Activated T-helper 2 cell treated with anti-CD3 and anti-CD28 coated beads, Interferon-gamma antibody, Interleukin-2, Interleukin-4, amounts not matched to agents 10 μg/mL and 5 μg/mL and 100 μg/mL, durations not matched to agents 14 hours and 24 hours and 36 hours (primary cell): Measurements from ENCODE around the gene ATP6V1A. TPM values are rescaled to one million over a fixed set of nuclear protein-coding genes. Genes with fewer than 3 reads are reported as not detected.

Source experiments
- DNase-seq: peaks from one replicate; pipeline ENCODE4 v3.0.0; 2021; ENCODE audit warnings: low spot score
- H3K27ac Mint-ChIP-seq: one replicate; pipeline ENCODE4 v1.8.0; 2021; ENCODE audit warnings: mixed read lengths
- H3K27me3 Mint-ChIP-seq: one replicate; pipeline ENCODE4 v1.8.0; 2021; ENCODE audit warnings: low read depth, mixed read lengths
- H3K36me3 Mint-ChIP-seq: one replicate; pipeline ENCODE4 v1.8.0; 2021; ENCODE audit warnings: low read depth, mixed read lengths
- H3K4me1 Mint-ChIP-seq: one replicate; pipeline ENCODE4 v1.8.0; 2021; ENCODE audit warnings: low read depth, mixed read lengths
- H3K4me3 Mint-ChIP-seq: one replicate; pipeline ENCODE4 v1.8.0; 2021; ENCODE audit warnings: low read depth, mild to moderate bottlenecking, moderate library complexity, mixed read lengths
- H3K9me3 Mint-ChIP-seq: one replicate; pipeline ENCODE4 v1.8.0; 2021; ENCODE audit warnings: mixed read lengths
- intact Hi-C: fragments of 100-400 bp; cut with micrococcal nuclease; formaldehyde crosslinking; loops from one replicate; pipeline ENCODE4 v1.15.1; 2023
- total RNA-seq: library from RNA; stranded (reverse); gene quantifications from 2 replicates; pipeline ENCODE4 v1.2.3, GENCODE V29; 2022

Gene ATP6V1A
- total RNA-seq, 1 donor from 2014 or later: 35.7 TPM

DNA sequence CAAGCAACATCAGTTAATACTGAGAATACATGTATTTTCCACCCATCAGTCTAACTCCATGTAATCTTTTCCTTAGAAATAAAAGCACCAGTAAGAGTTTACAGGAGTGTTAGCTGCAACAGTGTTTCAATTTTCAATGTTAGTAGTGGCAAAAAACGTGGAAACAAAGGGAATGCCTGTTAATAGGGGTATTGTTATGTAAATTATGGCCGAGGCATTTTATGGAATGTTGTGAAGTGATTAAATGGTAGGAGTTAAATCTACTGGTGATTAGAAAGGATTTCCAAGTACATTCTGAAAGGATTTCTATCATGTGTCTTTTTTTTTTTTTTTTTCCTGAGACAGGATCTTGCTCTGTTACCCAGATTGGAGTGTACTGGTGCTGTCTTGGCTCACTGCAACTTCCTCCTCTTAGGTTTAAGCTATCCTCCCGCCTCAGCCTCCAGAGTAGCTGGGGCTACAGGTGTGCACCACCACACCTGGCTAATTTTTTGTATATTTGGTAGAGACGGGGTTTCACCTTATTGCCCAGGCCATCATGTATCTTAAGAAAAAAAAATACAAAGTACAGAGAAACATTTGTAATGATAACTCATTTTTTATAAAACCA lies 6.6 kb downstream of the ATP6V1A start:
- peaks cover 3% of the 10 kb centered on the region for H3K27me3 Mint-ChIP-seq
- H3K4me1 Mint-ChIP-seq: peaks cover 19% of the 10 kb centered on the region
- no peak for DNase-seq
- H3K4me3 Mint-ChIP-seq: no peak overlapping the region
- H3K9me3 Mint-ChIP-seq: peaks cover 5% of the 10 kb centered on the region
- peaks cover 11% of the 10 kb centered on the region for H3K36me3 Mint-ChIP-seq
- intact Hi-C loops: no loop called here
- H3K27ac Mint-ChIP-seq: no peak overlapping the region

DNA sequence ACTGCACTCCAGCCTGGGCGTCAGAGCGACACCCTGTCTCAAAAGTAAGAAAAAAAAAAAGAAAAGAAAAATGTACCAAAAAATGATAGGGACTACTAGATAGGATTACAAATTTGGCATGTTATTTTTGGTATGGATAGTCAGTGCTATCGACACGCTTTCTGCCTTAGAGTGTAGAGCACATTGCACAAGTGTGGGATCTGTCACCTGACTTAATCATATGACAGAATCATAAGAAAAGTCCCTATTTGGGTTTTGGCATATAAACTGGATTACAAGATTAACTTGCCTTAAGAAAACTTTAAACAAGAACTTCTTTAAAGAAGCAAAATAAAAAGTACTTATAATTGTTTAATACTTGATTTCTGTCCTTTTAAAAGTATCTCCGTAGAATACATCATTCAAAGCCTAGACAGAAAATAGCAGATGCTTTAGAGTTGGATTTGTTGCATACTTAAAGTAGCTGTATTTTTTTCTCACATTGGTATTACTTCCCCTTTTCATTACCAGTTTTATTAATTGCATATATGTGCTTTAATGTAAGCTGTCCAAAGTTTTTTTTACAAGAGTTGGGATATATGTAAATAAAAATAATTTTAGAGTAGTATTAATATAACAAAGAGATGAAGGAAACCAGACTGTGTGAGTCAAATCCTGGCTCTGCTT lies 7.8 kb downstream of the ATP6V1A start:
- H3K9me3 Mint-ChIP-seq: peaks cover 11% of the 10 kb centered on the region
- peaks cover 11% of the 10 kb centered on the region for H3K4me1 Mint-ChIP-seq
- peaks cover 14% of the 10 kb centered on the region for H3K36me3 Mint-ChIP-seq
- H3K4me3 Mint-ChIP-seq: no peak overlapping the region
- DNase-seq: no peak
- peaks cover 3% of the 10 kb centered on the region for H3K27me3 Mint-ChIP-seq
- intact Hi-C loops: no loop called here
- H3K27ac Mint-ChIP-seq: no peak overlapping the region

DNA sequence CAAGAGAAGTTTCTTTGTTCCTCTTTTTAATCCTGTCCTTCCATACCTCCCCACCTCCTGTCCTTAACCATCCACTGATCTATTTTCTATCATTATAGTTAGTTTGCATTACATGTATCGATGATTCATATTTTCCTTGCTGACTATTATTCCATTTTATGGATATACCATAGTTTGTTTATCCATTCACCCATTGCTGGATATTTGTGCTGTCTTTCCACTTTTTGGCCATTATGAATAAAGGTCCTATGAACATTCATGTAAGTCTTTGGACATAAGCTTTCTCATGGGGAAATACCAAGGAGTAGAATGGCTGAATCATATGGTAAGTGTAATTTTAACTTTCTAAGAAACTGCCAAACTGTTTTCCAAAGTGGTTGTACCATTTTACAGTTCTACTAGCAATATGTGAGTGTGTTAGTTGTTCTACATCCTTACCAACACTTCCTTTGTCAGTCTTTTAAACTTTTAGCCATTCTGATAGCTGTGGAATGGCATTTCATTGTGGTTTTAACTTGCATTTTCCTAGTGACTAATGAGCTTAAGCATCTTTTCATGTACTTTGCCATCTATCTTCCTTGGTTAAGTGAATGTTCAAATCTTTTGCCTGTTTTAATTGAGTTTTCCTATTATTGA lies 11.7 kb downstream of the ATP6V1A start:
- Mint-ChIP-seq H3K4me3 (no peak overlapping the region), H3K27me3 (no peaks in the 10 kb centered on the region), H3K27ac (no peak overlapping the region)

DNA sequence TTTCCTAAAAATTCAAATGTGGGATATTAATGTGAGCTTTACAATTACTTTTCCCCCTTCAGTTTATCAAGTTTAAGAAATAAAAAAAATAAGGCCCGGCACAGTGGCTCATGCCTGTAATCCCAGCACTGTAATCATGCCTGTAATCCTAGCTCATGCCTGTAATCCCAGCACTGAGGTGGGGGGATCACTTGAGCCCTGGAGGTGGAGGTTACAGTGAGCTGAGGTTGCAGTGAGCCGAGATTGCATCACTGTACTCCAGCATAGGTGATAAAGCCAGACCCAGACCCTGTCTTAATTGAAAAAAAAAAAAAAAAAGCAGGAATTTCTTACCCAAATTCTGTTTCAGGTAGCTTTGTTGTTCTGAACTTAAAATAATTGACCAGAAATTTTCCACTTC lies 17.9 kb downstream of the ATP6V1A start:
- no peaks in the 10 kb centered on the region for H3K27me3 Mint-ChIP-seq
- intact Hi-C loops: no loop called here

More for the DNA sequence above, 11.7 kb downstream of the ATP6V1A start:
- intact Hi-C loops: no loop called here
- no peak for DNase-seq
- H3K36me3 Mint-ChIP-seq: peaks cover 14% of the 10 kb centered on the region
- peaks cover 11% of the 10 kb centered on the region for H3K9me3 Mint-ChIP-seq
- peaks cover 8% of the 10 kb centered on the region for H3K4me1 Mint-ChIP-seq

GRCh38 chr3:113769551-113769950 lies 22.7 kb downstream of the ATP6V1A start:
- intact Hi-C loops: no loop called here
- no peak for DNase-seq
- Mint-ChIP-seq H3K4me1 (peaks cover 7% of the 10 kb centered on the region), H3K27ac (no peak overlapping the region), H3K4me3 (no peak overlapping the region), H3K27me3 (no peaks in the 10 kb centered on the region), H3K9me3 (no peaks in the 10 kb centered on the region), H3K36me3 (no peaks in the 10 kb centered on the region)

More for the DNA sequence above, 17.9 kb downstream of the ATP6V1A start:
- Mint-ChIP-seq H3K9me3 (no peaks in the 10 kb centered on the region), H3K4me3 (no peak overlapping the region), H3K4me1 (peaks cover 2% of the 10 kb centered on the region), H3K27ac (no peak overlapping the region), H3K36me3 (no peaks in the 10 kb centered on the region)
- no peak for DNase-seq

- Mint-ChIP-seq H3K36me3 (no peaks in the 10 kb centered on the region), H3K9me3 (no peaks in the 10 kb centered on the region), H3K27ac (no peak overlapping the region), H3K4me3 (no peak overlapping the region), H3K4me1 (peaks cover 7% of the 10 kb centered on the region), H3K27me3 (no peaks in the 10 kb centered on the region)
- DNase-seq: no peak
- intact Hi-C loops: no loop called here
These were observed 25.2 kb downstream of the ATP6V1A start for GRCh38 chr3:113771993-113772392.

- intact Hi-C loops: no loop called here
- no peaks in the 10 kb centered on the region for H3K36me3 Mint-ChIP-seq
- DNase-seq: no peak
- H3K4me3 Mint-ChIP-seq: no peak overlapping the region
- no peak overlapping the region for H3K27ac Mint-ChIP-seq
- no peaks in the 10 kb centered on the region for H3K9me3 Mint-ChIP-seq
- H3K27me3 Mint-ChIP-seq: no peaks in the 10 kb centered on the region
- peaks cover 7% of the 10 kb centered on the region for H3K4me1 Mint-ChIP-seq
These were observed 26.5 kb downstream of the ATP6V1A start for GRCh38 chr3:113773381-113773780.

DNA sequence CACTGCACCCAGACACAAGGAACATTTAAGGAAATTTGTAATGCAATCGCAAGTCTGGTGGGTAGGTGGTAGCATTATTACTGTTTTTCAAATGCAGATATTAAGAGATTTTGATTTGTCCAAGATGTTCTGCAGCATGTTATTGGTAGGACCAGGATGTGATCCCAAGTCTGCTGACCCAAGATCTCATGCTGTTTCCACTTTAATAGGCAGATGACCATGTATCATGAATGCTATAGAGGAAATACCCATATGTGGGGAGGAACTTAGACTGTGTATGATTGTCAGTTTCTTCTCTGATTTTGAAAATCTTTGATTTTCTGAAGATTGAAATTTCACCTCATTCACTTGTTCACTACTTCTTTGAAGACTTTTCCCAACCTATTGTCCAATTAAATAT lies 28.7 kb downstream of the ATP6V1A start:
- Mint-ChIP-seq H3K4me1 (peaks cover 5% of the 10 kb centered on the region), H3K4me3 (no peak overlapping the region), H3K27ac (no peak overlapping the region), H3K36me3 (no peaks in the 10 kb centered on the region), H3K9me3 (no peaks in the 10 kb centered on the region), H3K27me3 (no peaks in the 10 kb centered on the region)
- intact Hi-C loops: no loop called here
- DNase-seq: no peak

- Mint-ChIP-seq H3K27me3 (no peaks in the 10 kb centered on the region), H3K4me1 (peaks cover 5% of the 10 kb centered on the region), H3K36me3 (no peaks in the 10 kb centered on the region), H3K27ac (no peak overlapping the region), H3K9me3 (no peaks in the 10 kb centered on the region), H3K4me3 (no peak overlapping the region)
- intact Hi-C loops: no loop called here
- no peak for DNase-seq
These were observed 29.7 kb downstream of the ATP6V1A start for GRCh38 chr3:113776564-113776963.

DNA sequence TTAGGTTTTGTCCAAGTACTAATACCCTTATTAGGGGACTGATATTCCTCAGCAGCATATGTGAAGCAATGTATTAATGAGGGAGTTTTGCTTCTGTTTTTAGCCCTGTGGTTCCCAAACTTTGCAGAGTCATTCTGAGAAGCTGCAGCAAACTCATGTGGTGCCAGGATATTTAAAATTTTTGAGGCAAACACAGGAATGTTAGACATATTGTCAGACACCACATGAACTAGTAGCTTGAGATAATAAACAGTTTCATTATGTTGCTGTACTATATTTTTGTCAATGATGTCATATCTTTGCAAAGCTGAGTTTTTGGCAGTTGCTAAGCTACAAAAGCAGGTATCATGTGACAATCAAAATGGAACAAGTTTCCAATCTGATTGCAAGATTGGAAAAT lies 36.6 kb downstream of the ATP6V1A start:
- H3K4me3 Mint-ChIP-seq: no peak overlapping the region
- no peak for DNase-seq
- intact Hi-C loops: no loop called here
- no peak overlapping the region for H3K27ac Mint-ChIP-seq
- no peaks in the 10 kb centered on the region for H3K9me3 Mint-ChIP-seq
- H3K4me1 Mint-ChIP-seq: peaks cover 5% of the 10 kb centered on the region
- H3K27me3 Mint-ChIP-seq: no peaks in the 10 kb centered on the region
- H3K36me3 Mint-ChIP-seq: peaks cover 8% of the 10 kb centered on the region

- Mint-ChIP-seq H3K27ac (peak overlapping the region; percentile 4), H3K4me3 (no peak overlapping the region), H3K4me1 (peaks cover 5% of the 10 kb centered on the region), H3K36me3 (peaks cover 11% of the 10 kb centered on the region), H3K27me3 (no peaks in the 10 kb centered on the region), H3K9me3 (no peaks in the 10 kb centered on the region)
- intact Hi-C loops: no loop called here
- DNase-seq: no peak
These were observed 37.1 kb downstream of the ATP6V1A start for GRCh38 chr3:113783980-113784379.

DNA sequence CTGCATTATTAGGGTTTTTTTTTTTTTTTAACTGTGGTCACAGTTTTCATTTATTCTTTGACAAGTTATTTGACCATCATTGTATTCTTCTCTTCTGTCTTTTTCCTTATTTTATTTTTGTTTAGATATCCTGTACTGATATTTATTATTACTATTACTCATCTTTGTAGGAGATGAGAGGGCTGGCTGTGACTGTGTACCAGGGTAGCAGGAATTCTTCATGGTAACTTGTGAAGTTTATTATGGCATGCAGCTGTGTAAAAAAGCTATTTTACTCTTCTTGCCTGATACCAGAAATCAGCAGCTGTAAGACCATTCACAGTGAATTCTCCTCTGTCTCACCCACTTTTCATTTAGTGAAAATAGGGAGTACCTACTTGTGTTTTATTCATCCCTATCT lies 44.5 kb downstream of the ATP6V1A start:
- Mint-ChIP-seq H3K9me3 (no peaks in the 10 kb centered on the region), H3K4me1 (peaks cover 2% of the 10 kb centered on the region), H3K36me3 (peaks cover 23% of the 10 kb centered on the region), H3K4me3 (no peak overlapping the region), H3K27ac (no peak overlapping the region), H3K27me3 (no peaks in the 10 kb centered on the region)
- no peak for DNase-seq
- intact Hi-C loops: no loop called here

DNA sequence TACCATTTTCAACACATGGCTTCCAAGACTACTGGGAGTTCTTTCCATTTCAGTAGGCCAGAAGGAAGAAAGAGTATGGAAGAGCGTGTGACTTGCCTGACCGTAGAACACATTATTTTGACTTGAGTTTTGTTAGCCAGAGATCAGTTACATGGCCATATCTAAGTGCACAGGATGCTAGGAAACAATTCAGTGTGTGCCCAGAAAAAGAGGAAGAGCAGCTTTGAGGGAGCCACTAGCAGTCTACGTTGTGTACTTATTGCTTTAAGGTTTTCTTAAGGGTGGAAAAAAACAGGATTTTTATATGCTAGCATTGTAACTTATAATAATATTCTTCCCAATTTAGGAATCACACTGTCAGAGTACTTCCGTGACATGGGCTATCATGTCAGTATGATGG lies 47.7 kb downstream of the ATP6V1A start:
- H3K4me1 Mint-ChIP-seq: peaks cover 2% of the 10 kb centered on the region
- intact Hi-C loops: no loop called here
- no peak overlapping the region for H3K4me3 Mint-ChIP-seq
- no peak for DNase-seq
- H3K36me3 Mint-ChIP-seq: peaks cover 18% of the 10 kb centered on the region
- no peak overlapping the region for H3K27ac Mint-ChIP-seq
- no peaks in the 10 kb centered on the region for H3K27me3 Mint-ChIP-seq
- no peaks in the 10 kb centered on the region for H3K9me3 Mint-ChIP-seq
